DOHH2 (cell line): Measurements from ENCODE around the gene CALML6.

Experiments used
- CTCF ChIP-seq: fragments of 200-600 bp; sonication (generic); IDR thresholded peaks from one replicate; pipeline ENCODE4 v1.5.1; 2014; ENCODE audit warnings: antibody characterized with exemption, mild to moderate bottlenecking, low read depth, low read length; ENCODE audit not compliant: poor library complexity, severe bottlenecking
- EZH2phosphoT487 ChIP-seq: fragments of 200-600 bp; sonication (generic); IDR thresholded peaks from 2 replicates; pipeline ENCODE4 v1.6.1; 2017; ENCODE audit warnings: borderline replicate concordance, mild to moderate bottlenecking, antibody characterized with exemption, low read length, moderate library complexity, mixed read lengths

- no peak for TF ChIP-seq CTCF
- no peak for TF ChIP-seq EZH2phosphoT487
These were observed 31.5 kb downstream of the CALML6 start for GRCh38 chr1:1946540-1946939.
